GM18951 (cell line): Measurements from ENCODE around the gene GDF15.
A peak's percentile ranks its signal among the peaks of the same experiment; 100 is the strongest.
"Not testable (repeated sequence)": the region's sequence is repeated elsewhere in the genome, so short reads cannot be mapped to it uniquely, and the experiment has no call there.

Experiments
- POLR2A ChIP-seq: IDR thresholded peaks from 4 replicates; pipeline ENCODE4 v1.6.1; 2011; ENCODE audit warnings: mild to moderate bottlenecking; ENCODE audit not compliant: insufficient read length, insufficient read depth; ENCODE audit errors: extremely low read depth
- in situ Hi-C: fragments of 300-500 bp; cut with MboI; formaldehyde crosslinking; loops from one replicate; pipeline ENCODE4 v1.12.0; 2022; ENCODE audit warnings: low sequenced_read_pairs, mixed read lengths, inconsistent platforms; ENCODE audit not compliant: unreplicated experiment

Gene GDF15

DNA sequence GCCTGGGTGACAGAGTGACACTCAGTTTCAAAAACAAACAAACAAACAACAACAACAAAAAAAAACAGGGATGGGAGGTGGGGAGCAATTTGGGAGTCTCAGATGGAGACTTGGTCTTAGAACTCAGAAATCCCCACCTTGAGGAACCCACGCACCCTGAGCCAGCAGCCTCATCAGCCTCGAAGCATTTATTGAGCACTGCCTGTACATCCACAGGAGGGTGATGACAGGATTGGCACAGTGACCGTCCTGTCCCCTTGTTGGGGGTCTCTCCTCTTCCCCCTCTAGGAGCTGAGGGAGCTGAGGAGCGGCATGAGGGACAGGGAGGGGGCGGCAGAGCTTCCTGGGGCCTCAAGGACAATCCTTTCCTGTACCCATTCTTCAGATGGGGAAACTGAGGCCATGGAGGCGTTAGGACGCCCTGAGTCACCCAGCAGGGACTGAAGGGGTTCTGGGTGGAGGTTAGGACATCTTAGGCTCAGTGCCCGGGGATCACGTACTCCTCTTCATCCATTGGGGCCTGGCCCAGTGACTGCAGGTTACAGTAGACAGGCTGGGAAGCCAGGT lies 5.6 kb downstream of the GDF15 start:
- in situ Hi-C loops = no loop called here

GRCh38 chr19:18392417-18392816 lies 6.5 kb downstream of the GDF15 start:
- in situ Hi-C loops = no loop called here
- no peak for TF ChIP-seq POLR2A

More for the DNA sequence above, 5.6 kb downstream of the GDF15 start:
- no peak for TF ChIP-seq POLR2A

GRCh38 chr19:18392926-18393325 lies 7.0 kb downstream of the GDF15 start:
- no peak for TF ChIP-seq POLR2A

DNA sequence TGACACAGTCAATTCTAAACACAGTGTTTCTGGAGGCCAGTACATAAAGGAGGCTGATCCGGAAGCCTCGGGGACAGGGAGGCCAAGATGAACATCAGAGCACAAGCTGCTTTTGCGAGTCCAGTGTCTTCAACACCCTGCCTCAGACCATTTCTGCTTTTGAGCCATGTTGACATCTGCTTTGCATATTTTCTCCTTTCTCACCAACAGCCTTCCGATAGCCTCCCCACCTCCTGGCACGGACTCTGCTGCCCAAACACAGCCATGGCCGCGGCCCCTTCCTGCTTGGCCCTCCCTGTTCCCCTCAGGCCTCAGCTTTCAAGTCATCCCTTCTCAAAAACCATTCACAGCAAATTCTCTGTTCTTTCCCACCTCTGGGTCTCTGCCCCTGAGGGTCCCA lies 7.9 kb downstream of the GDF15 start:
- no peak for TF ChIP-seq POLR2A
- in situ Hi-C loops = no loop called here

More at GRCh38 chr19:18392926-18393325, 7.0 kb downstream of the GDF15 start:
- in situ Hi-C loops = no loop called here

DNA sequence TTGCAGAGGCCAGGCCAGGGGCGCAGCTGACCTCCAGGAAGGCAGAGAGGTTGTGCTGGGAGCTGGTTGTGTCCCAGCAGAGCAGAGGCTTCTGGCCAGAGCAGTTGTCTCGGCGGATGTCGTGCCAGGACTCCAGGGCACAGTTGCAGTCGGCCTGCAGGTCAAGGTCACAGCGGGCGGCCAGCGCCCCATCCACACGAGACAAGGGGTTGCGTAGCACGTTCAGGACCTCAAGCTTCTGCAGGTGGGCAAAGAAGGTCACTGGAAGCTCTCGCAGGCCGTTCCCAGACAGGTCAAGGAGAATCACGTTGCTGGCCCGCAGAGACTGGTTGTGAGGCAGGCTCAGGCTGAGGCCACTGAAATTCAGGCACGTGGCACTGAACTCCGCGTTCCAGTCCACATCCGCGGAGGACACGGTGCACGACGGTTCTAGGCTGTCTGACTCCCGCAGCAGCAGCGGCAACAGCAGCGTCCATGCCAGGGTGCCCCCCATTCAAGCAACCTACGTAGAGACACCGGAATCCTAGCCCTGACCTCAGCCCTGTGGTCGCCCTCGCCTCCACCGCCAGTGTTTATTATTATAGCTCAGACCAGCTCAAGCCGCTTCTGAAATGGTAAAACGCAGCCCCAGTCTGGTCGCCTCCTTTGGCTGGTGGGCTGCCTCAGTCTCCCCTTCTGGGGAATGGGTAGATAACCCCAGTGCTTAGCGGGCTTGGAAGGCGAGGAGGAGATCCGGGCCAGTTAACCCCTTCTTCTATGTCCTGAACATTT lies 10.7 kb downstream of the GDF15 start:
- no peak for TF ChIP-seq POLR2A
- in situ Hi-C loops = no loop called here

DNA sequence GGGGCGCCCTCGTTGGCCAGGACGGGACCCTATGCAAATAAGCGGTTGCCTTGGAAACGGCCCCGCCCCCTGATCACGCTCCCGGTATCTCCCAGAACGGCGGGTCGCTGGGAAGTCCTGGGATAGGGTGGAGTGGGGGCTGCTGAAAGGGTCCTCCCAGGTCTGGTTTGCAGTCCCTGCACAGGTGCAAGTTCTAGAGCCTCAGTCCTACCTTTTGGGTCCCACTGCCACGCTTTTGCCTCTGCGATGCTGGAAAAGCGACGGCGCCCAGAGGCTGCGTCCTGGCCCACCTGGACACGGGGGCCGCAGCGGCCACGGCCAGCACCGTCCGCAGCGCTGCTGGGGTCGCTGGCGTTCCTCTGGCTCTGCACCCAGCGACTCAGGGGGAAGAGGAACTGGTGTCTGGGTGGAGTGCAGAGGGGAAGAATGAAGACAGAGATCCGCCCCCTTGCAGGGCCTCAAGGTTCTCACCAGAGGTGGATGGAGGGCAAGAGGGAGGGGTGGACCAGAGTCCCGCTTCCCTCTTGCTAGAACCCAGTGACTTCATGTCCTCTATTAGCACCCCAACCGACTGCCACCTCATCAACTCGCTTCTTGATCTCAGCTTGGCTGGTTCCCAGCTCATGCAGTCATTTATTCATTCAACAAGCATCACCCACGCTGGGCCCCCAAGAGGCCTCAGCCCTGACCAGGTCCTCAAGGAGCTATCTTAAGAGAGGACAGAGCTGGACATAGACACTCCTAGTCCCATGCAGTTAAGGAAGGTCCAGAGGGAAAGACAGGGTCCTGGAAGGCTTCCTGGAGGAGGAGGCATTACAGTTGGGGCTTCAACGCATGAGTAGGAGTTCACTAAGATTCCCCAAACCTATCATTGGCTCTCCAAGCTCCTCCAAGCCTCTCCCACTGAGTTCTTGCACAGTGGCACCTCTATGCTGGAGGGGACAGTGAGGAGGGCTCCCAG lies 11.6 kb downstream of the GDF15 start, which contains the start of gene LRRC25:
TSS of gene LRRC25 (minus strand) at position 381 of the 961 bp plus-strand sequence. CDS start 659 bp downstream, outside the sequence.
- in situ Hi-C loops = no loop called here
- TF ChIP-seq POLR2A = no peak

DNA sequence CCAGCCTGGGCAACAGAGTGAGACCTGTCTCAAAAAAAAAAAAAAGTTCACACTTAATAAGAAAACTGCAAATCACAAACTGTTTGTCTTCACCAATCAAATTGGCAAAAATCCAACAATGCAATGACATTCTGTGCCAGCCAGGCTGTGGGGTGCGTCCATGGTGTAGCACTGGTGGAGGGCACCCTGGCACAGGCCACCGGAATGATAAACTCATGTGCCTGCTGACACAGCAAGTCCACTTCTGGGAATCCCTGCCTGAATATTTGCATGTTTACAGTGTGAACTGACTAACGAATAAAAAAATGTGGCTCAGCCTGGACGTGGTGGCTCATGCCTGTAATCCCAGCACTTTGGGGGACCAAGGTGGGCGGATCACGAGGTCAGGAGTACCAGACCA lies 13.1 kb downstream of the GDF15 start:
- no peak for TF ChIP-seq POLR2A
- in situ Hi-C loops = no loop called here

DNA sequence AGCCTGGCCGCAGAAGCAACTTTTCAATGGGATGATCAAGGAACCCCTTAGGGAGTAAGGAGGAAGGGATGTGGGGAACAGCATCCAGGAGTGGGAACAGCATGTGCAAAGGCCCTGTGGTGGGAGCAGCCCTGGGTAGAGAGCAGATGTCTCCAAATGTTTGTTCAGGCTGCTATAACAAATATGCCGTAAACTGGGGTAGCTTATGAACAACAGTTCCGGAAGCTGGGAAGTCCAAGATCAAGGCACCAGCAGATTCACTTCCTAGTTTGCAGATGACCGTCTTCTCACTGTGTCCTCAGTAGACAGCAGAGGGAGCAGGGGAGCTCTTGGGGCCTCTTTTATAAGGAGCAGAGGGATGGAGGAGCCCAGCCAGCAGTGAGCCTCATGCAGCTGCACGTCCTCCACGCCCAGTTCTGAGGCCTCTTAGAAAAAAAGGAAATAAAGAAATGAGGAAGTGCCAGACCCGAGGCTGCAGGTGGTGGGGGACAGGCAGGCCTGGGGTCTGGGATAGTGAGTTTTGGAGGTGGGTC lies 15.7 kb downstream of the GDF15 start:
- in situ Hi-C loops = no loop called here

GRCh38 chr19:18402455-18403248 lies 16.7 kb downstream of the GDF15 start:
- in situ Hi-C loops = not testable (repeated sequence)

More for the DNA sequence above, 15.7 kb downstream of the GDF15 start:
- peak; percentile 22 for TF ChIP-seq POLR2A

GRCh38 chr19:18405754-18406153 lies 19.8 kb downstream of the GDF15 start:
- in situ Hi-C loops = not testable (repeated sequence)

DNA sequence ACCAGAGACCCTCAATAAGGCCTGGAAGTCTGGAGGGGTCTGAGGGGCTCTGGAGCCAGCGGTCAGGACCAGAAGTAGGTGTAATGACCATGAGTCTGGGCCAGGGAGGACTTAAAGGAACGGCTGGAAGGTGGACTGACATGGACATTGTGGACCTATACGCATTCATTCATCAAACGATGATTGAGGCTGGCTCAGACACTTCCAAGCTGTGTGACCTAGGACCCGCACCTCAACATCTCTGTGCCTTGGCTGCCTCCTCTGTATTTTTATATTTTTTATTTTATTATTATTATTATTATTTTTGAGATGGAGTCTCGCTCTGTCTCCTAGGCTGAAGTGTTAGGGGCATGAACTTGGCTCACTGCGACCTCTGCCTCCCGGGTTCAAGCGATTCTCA lies 20.8 kb downstream of the GDF15 start:
- no peak for TF ChIP-seq POLR2A
- in situ Hi-C loops = no loop called here

GRCh38 chr19:18408053-18408476 lies 22.1 kb downstream of the GDF15 start:
- TF ChIP-seq POLR2A = no peak
- in situ Hi-C loops = no loop called here
